T-helper 2 cell (primary cell): ENCODE measurements around the gene MMGT1.
"Not testable (repeated sequence)": the region's sequence is repeated elsewhere in the genome, so short reads cannot be mapped to it uniquely, and the experiment has no call there.

Experiments
- DNase-seq, 5 experiments: peaks; one replicate each; pipeline versions ENCODE4 v3.0.0 to v3.0.0-alpha.2; 2012 to 2022

MMGT1 gene

DNA sequence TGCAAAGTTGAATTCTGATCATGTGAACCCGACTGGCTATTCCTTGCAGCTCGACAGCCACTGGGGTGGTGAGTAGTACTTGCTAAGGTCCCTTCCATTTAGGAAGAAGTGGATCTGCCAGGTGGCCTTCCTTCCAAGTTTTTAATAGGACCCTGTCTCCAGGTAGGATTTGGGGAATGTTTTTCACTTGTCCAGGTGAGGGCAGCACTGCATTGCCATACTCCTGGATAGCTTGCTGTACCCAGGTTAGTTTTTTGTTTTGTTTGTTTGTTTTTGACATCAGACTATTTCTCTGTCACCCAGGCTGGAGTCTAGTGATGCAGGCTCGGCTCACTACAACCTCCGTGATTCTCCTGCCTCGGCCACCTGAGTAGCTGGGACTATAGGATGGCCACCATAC lies 50.4 kb downstream of the MMGT1 start:
- no peak for DNase-seq

GRCh38 chrX:135920516-135920915 lies 53.3 kb downstream of the MMGT1 start:
- not testable (repeated sequence) for DNase-seq

- DNase-seq = no peak
Measured at GRCh38 chrX:135914404-135914803, 59.4 kb downstream of the MMGT1 start.
